GM12878 (cell line): ENCODE measurements around the gene FAM161A. TPM values are rescaled to one million over a fixed set of nuclear protein-coding genes. Genes with fewer than 3 reads are reported as not detected.

Experiments
- ATAC-seq: fragments of 200-7000 bp; cut with Tn5 transposase; 3 replicates; pipeline ENCODE4 v1.9.1; 2020; ENCODE audit warnings: mild to moderate bottlenecking, moderate library complexity
- BruUV-seq: library from RNA; stranded (reverse); fragments of 400-500 nt; replicated peaks from 2 replicates; lab custom pipeline; 2021; lab: Mats Ljungman, UMichigan
- CTCF ChIA-PET: fragments of 300-600 bp; sonication (Branson Sonifier 250); formaldehyde crosslinking; extraction: SDS; loops from one replicate; lab custom pipeline; 2021; ENCODE audit warnings: inconsistent platforms; lab: Yijun Ruan, JAX
- POLR2A ChIA-PET: fragments of 350-600 bp; formaldehyde crosslinking; extraction: SDS; loops from one replicate; lab custom pipeline; 2021; ENCODE audit warnings: inconsistent platforms; lab: Charles Lee
- RAD21 ChIA-PET: fragments of 300-600 bp; sonication (Branson Sonifier 250); formaldehyde crosslinking; loops from one replicate; lab custom pipeline; 2023; ENCODE audit warnings: antibody characterized with exemption; ENCODE audit not compliant: unreplicated experiment; lab: Charles Lee
- SMC1A ChIA-PET: fragments of 300-600 bp; sonication (Branson Sonifier 250); formaldehyde crosslinking; loops from one replicate; lab custom pipeline; 2023; ENCODE audit not compliant: unreplicated experiment, uncharacterized antibody; lab: Charles Lee
- DNase-seq: peaks from one replicate; pipeline ENCODE4 v3.0.0-alpha.2; 2011; ENCODE audit warnings: low read depth, low spot score
- FAIRE-seq: peaks from 3 replicates; lab custom pipeline; 2011; peaks lifted over from hg19 to GRCh38; lab: Jason Lieb, UNC
- H2AFZ ChIP-seq: 2 replicates; pipeline ENCODE4 v1.6.0; 2011; ENCODE audit warnings: low read depth, low read length, control low read depth; ENCODE audit not compliant: control insufficient read depth
- H3K27ac ChIP-seq: 2 replicates; pipeline ENCODE4 v1.5.1; 2011; ENCODE audit warnings: control low read depth; ENCODE audit not compliant: control insufficient read depth, insufficient read depth
- H3K27me3 ChIP-seq, 2 experiments: replicated peaks in 1 of 2; 2 replicates each; pipeline versions ENCODE4 v1.6.0 to v1.6.1; 2011; ENCODE audit warnings: low read length in 1 of 2; ENCODE audit not compliant: control insufficient read depth in 2 of 2, insufficient read depth in 2 of 2
- H3K36me3 ChIP-seq, 2 experiments: 2 replicates each; pipeline ENCODE4 v1.5.1; 2011; ENCODE audit warnings: low read length in 1 of 2; ENCODE audit not compliant: control insufficient read depth in 2 of 2, insufficient read depth in 2 of 2
- H3K4me1 ChIP-seq: 2 replicates; pipeline ENCODE4 v1.6.1; 2011; ENCODE audit warnings: mild to moderate bottlenecking, low read length, moderate library complexity, mixed read lengths; ENCODE audit not compliant: control insufficient read depth, insufficient read depth
- H3K4me2 ChIP-seq: 2 replicates; pipeline ENCODE4 v1.6.0; 2011; ENCODE audit warnings: control low read depth; ENCODE audit not compliant: control insufficient read depth, insufficient read depth
- H3K4me3 ChIP-seq: fragments of 200-600 bp; sonication (generic); 2 replicates; pipeline ENCODE4 v1.5.1; 2016
- H3K79me2 ChIP-seq: 2 replicates; pipeline ENCODE4 v1.6.0; 2011; ENCODE audit warnings: low read length; ENCODE audit not compliant: control insufficient read depth, insufficient read depth
- H3K9ac ChIP-seq: 2 replicates; pipeline ENCODE4 v1.8.0; 2011; ENCODE audit warnings: low read length, control low read depth, mixed read lengths; ENCODE audit not compliant: control insufficient read depth, insufficient read depth
- H3K9me3 ChIP-seq: replicated peaks from 3 replicates; pipeline ENCODE4 v1.5.1; 2011; ENCODE audit warnings: mild to moderate bottlenecking, low read length; ENCODE audit not compliant: control insufficient read depth, insufficient read depth
- H4K20me1 ChIP-seq: 2 replicates; pipeline ENCODE4 v1.6.0; 2011; ENCODE audit not compliant: control insufficient read depth, insufficient read depth
- BCLAF1 ChIP-seq: fragments of 450-650 bp; IDR thresholded peaks from 2 replicates; pipeline ENCODE4 v1.6.1; 2017; ENCODE audit warnings: antibody characterized with exemption, mild to moderate bottlenecking, moderate library complexity
- CHD2 ChIP-seq: IDR thresholded peaks from 2 replicates; pipeline ENCODE4 v1.6.1; 2011; ENCODE audit warnings: low read depth, low read length, improper control_type of control experiment, borderline replicate concordance
- GATAD2B ChIP-seq: fragments of 450-650 bp; conservative IDR thresholded peaks from 2 replicates; pipeline ENCODE4 v1.6.1; 2017; ENCODE audit warnings: low read depth, mild to moderate bottlenecking, moderate library complexity
- IKZF1 ChIP-seq: fragments of 450-650 bp; conservative IDR thresholded peaks from 2 replicates; pipeline ENCODE4 v1.6.1; 2017; ENCODE audit warnings: antibody characterized with exemption, mild to moderate bottlenecking
- MEF2A ChIP-seq: IDR thresholded peaks from 2 replicates; pipeline ENCODE4 v1.6.1; 2011; ENCODE audit warnings: low read depth, mild to moderate bottlenecking, low read length, moderate library complexity; ENCODE audit not compliant: insufficient read depth
- NFIC ChIP-seq: IDR thresholded peaks from 2 replicates; pipeline ENCODE4 v1.6.1; 2012; ENCODE audit warnings: low read depth, mild to moderate bottlenecking, inconsistent platforms, low read length, moderate library complexity
- PKNOX1 ChIP-seq: fragments of 450-650 bp; IDR thresholded peaks from 2 replicates; pipeline ENCODE4 v1.6.1; 2016; ENCODE audit warnings: mild to moderate bottlenecking
- POLR2AphosphoS5 ChIP-seq: IDR thresholded peaks from 2 replicates; pipeline ENCODE4 v1.6.1; 2011; ENCODE audit warnings: mild to moderate bottlenecking, low read length, inconsistent platforms
- RBBP5 ChIP-seq: fragments of 200-600 bp; sonication (generic); conservative IDR thresholded peaks from 2 replicates; pipeline ENCODE4 v1.6.1; 2016
- SMC3 ChIP-seq: IDR thresholded peaks from 2 replicates; pipeline ENCODE4 v1.6.1; 2011; ENCODE audit warnings: low read length, improper control_type of control experiment, borderline replicate concordance
- ZBTB4 ChIP-seq: fragments of 450-650 bp; formaldehyde crosslinking; IDR thresholded peaks from 2 replicates; pipeline ENCODE4 v1.4.0; 2022; ENCODE audit warnings: mild to moderate bottlenecking, moderate library complexity
- ZNF217 ChIP-seq: fragments of 450-650 bp; IDR thresholded peaks from 2 replicates; pipeline ENCODE4 v1.6.1; 2017; ENCODE audit warnings: antibody characterized with exemption, mild to moderate bottlenecking
- ZNF592 ChIP-seq: fragments of 450-650 bp; IDR thresholded peaks from 2 replicates; pipeline ENCODE4 v1.6.1; 2017; ENCODE audit warnings: mild to moderate bottlenecking, moderate library complexity
- ZNF622 ChIP-seq: fragments of 450-650 bp; IDR thresholded peaks from 2 replicates; pipeline ENCODE4 v1.6.1; 2017; ENCODE audit warnings: mild to moderate bottlenecking, inconsistent platforms
- WGBS: methylation state at CpG from one replicate; pipeline ENCODE4 v1.1.6; 2016; ENCODE audit warnings: low lambda C conversion rate; ENCODE audit not compliant: insufficient replicate concordance, insufficient coverage; ENCODE audit errors: missing lambda C conversion rate; 5-methylcytosine and 5-hydroxymethylcytosine counted together
- in situ Hi-C: fragments of 300-500 bp; cut with MboI; formaldehyde crosslinking; loops from 9 replicates; pipeline ENCODE4 v1.14.3; 2018; ENCODE audit warnings: mixed read lengths
- intact Hi-C: fragments of 100-400 bp; cut with micrococcal nuclease; formaldehyde crosslinking; loops from one replicate; pipeline ENCODE4 v1.14.2; 2022; ENCODE audit not compliant: unreplicated experiment
- polyA plus RNA-seq, 11 experiments: library from polyadenylated mRNA; depleted of rRNA in 4 of 11; unstranded in 6 of 11; stranded (reverse) in 5 of 11; fragments of >200 nt; fragmentation: Nextera tagmentation in 4 of 11; fragmentation: Illumina TruSeq in 1 of 11; extraction: Ambion mirVana in 4 of 11; extraction: Trizol in 1 of 11; gene quantifications; 1 replicate in 1 of 11; 2 replicates in 10 of 11; pipeline versions ENCODE4 v1.2.1 to v1.2.3, GENCODE V29; 2011 to 2016; ENCODE audit warnings: inconsistent platforms in 2 of 11, missing spikeins in 2 of 11, low read depth in 1 of 11
- total RNA-seq, 4 experiments: library from RNA; depleted of rRNA in 3 of 4; stranded (reverse); fragments of >200 nt in 3 of 4; fragmentation: Illumina TruSeq in 1 of 4; extraction: Trizol in 1 of 4; gene quantifications; 2 replicates each; pipeline versions ENCODE4 v1.2.1 to v1.2.3, GENCODE V29; 2013 to 2021

Gene FAM161A
- total and polyA plus RNA-seq, 10 of the 15 experiments (the other 5 are each of a cell fraction or from before 2014, with no cell fraction given) = 2.2 to 12.2 (median 8.9) TPM

- WGBS = 94% methylated on average over 3 of the region's 3 CpGs
- in situ Hi-C loops = no loop called here
- DNase-seq (no peak), ATAC-seq (no peak), FAIRE-seq (peak; percentile 7)
- Histone ChIP-seq H2AFZ (no peak overlapping the region), H4K20me1 (no peaks in the 10 kb centered on the region), H3K4me2 (no peak overlapping the region), H3K36me3 (peaks cover 9 to 47% of the 10 kb centered on the region in 2 experiments), H3K4me1 (no peaks in the 10 kb centered on the region), H3K27ac (no peak overlapping the region), H3K4me3 (no peak overlapping the region), H3K79me2 (no peaks in the 10 kb centered on the region; the same call in none of the 2 replicates), H3K9ac (no peak overlapping the region), H3K9me3 (no peaks in the 10 kb centered on the region), H3K27me3 (no peaks in the 10 kb centered on the region)
- intact Hi-C loops = loop anchor here (10.0 kb wide), 1 partner anchor 384 kb away; no protein-coding TSS in a partner anchor
- ChIA-PET POLR2A (no interaction called here), CTCF (interaction anchor here (0.6 kb wide), 1 partner anchor 243 kb away, joined by 6 read pairs; no protein-coding TSS in a partner anchor), SMC1A (no interaction called here), RAD21 (no interaction called here)
- BruUV-seq = no TSS peak
- TF ChIP-seq RBBP5 = no peak
- TF ChIP-seq GATAD2B = no peak
- TF ChIP-seq IKZF1 = no peak
- TF ChIP-seq ZNF622 = no peak
- no peak for TF ChIP-seq BCLAF1
- no peak for TF ChIP-seq ZBTB4 (CRISPR knock-in tag)
- no peak for TF ChIP-seq ZNF592
- TF ChIP-seq POLR2AphosphoS5 = no peak
- no peak for TF ChIP-seq CHD2
- TF ChIP-seq SMC3 = no peak
- TF ChIP-seq ZNF217 = no peak
- no peak for TF ChIP-seq PKNOX1
- no peak for TF ChIP-seq MEF2A
- no peak for TF ChIP-seq NFIC
Observed at GRCh38 chr2:61878761-61879160, 24.9 kb upstream of the FAM161A start.
